ENCODE results near the gene CLDN10.
"Not testable (repeated sequence)": the region's sequence is repeated elsewhere in the genome, so short reads cannot be mapped to it uniquely, and the experiment has no call there.

Gene CLDN10

DNA sequence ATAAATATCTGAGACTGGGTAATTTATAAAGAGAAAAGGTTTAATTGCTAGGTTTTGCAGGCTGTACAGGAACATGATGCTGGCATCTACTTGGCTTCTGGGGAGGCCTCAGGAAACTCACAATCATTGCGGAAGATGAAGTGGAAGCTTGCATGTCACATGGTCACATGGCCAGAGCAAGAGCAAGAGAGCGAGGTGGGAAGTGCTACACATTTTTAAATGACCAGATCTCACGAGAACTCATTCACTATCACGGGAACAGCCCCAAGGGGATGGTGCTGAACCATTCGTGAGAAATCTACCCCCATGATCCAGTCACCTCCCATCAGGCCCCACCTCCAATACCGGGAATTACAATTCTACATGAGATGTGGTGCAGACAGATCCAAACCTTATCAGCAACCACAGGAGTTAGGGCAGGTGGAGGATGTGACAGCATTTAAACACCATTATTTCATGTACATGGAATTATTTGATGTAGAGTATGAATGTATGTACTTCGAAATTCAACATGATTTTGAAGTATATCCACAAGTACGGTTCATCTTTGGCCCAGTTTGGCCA lies 10.5 kb upstream of the CLDN10 start:
- DNase-seq = no peak

DNA sequence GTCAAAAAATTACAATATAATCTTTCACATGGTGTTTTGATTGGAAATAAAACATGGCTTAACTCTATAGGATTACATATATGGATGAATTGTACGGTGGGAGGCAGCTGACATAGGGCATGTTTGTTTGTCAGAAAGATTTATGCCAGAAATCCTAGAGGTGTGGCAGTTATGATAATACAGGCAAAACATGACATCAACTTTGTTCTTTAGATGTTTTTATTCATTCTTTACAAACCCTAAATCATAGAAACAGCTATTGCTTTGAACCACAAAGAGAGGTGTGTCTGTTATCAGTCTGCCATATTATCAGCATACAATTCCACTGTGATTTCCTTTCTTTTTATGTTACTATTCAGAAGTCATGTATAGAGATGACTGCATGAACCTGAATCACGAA lies 8.2 kb upstream of the CLDN10 start:
- DNase-seq = no peak

DNA sequence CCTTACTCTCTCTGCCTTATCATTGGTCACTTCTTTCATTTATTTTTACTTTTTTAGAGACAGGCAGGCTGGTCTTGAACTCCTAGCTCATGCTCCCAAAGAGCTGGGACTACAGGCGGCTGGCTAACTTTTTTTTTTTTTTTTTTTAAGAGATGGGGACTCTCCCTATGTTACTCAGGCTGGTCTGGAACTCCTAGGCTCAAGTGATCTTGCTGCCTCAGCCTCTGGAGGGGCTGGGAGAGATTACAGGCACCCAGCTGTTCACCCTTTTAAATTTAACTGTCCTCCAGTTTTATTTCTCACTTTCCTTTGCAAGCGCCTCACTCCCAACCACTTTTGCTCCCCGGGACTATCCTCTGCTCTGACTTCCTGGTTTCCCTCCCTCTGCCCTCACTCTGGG lies 5.6 kb upstream of the CLDN10 start:
- no peak for DNase-seq

DNA sequence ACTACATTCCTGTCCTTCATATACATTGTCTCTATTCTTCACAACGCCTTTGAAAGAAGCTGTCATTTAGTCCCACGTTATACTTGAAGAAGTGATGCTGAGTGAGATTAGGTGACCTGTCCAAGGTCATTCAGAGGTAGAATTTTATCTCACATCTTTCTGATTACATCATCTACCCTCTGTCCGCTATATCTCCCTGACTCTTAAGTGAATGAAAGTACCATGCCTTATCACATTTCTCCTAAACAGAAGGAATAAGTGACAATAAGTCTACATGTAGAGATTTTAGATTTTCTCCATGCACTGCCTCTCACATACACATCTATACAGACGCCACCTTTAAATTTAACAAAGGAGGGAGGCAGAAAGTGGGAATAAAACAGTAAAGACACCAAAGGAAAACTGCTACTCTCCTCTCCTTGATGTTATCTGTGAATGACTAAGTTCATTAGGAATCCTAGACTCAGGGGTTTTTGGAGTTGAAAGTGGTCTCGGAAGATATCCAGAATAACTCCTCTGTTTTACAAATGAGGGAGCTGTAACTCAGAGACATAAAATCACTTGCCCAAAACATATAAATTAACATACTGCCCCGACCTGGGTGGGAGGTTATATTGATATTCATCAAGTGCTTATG lies 4.9 kb upstream of the CLDN10 start:
- no peak for DNase-seq

DNA sequence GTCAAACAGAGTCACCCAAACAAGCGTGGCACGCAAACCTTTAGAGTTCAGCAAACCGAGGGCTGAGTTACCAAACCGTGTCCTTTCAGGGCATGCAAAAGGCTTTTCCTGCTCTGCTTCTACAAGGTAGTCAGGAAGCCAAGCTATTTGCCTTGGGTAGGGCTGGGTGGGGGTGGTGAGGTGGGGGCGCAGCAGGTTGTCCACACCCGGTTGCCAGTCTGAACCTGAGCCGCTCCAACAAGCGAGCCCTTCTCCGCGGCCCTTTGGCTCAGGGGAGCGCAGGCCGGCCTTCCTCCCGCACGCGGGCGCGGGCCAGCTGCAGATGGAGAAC lies 347 bp upstream of the CLDN10 start:
- DNase-seq = no peak

DNA sequence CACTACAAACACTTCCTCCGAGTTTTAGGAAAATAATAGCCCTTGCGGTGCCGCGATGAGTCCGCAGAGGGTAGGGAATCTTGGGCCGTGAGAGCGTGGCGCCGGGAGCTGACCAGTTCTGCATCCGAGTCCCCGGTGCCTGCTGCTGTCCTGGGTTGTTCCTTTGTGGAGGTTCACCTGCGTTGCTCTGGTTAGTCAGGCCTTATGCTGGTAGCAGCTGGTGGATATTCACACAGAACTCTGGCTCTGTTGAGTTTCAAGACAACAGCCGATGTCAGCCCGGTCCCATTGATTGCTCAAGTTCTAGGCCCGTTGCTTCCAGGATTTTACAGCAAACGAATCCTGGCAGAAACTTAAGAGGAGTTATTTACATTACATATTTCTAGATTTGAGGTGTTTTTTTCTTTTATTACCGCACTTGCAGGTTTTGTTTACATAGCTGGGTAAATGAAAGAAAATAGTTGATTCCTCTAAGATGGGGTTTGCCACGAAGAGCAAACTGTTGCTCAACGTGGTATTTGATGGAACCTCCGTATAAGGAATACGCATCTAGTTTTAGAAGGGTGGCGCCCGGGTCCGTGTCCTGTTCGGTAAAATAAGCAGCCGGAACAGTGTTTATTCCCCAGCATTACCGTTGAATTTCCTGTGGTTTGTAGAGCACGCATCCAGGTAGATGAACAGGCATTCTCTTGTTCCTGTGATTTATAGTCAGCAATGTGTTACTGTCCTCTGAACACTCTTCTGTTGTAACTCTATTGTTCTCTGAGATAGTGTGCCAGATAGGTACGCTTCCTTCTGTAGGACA lies 1.3 kb downstream of the CLDN10 start:
- peak; percentile 34 for DNase-seq

DNA sequence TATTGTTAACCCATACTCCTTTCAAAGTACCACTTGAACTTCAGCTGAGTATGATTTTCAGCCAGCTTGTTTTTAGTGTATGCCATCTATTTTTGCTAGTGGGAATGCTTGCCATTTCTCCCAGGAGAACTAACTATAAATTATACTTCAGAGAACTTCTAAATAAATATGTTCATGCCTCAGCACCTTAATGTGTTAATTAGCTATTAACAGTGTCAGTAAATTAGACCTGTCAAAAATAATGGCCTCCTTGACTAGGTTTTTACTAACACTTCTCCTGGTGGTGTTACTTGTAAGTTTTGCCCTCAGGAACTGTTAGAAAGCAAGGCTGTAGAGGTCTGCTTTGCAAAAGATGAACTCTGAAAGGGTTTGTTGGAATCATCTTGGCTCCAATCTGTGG lies 4.5 kb downstream of the CLDN10 start:
- no peak for DNase-seq

DNA sequence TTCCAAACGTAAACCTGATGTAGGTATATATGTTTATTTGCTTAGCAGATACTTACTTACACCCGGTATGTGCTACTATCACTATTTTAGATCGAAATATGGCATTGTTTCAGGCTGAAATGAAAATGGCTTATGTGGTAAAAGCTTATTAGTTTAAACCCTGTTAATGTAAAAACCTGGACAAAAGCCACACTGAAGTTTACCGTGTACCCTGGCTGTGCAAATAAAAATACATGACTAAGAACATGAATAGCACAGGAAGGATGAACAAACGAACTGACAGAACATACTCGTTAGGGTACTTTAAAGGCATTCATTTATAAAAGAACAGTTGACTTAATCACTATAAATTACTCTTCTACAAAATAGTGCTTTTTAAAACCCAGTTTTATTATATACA lies 6.6 kb downstream of the CLDN10 start:
- no peak for DNase-seq

DNA sequence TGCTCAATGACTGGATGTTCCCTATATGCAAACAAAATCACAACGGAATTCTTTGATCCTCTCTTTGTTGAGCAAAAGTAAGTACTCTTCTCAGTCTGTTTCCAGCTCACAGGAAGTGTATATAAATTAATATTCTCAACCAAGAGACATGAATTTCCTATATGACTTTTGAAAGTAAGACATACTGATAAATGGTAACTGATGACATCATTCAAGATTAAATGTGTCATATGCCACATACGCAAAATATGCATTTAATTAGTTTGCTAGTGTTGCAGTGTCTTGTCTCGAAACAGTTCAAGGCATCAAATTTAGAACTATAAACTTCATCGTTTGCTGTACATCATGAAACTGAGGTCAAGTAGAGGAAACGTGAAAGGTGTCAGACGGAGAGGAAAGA lies 7.9 kb downstream of the CLDN10 start:
- DNase-seq = no peak

DNA sequence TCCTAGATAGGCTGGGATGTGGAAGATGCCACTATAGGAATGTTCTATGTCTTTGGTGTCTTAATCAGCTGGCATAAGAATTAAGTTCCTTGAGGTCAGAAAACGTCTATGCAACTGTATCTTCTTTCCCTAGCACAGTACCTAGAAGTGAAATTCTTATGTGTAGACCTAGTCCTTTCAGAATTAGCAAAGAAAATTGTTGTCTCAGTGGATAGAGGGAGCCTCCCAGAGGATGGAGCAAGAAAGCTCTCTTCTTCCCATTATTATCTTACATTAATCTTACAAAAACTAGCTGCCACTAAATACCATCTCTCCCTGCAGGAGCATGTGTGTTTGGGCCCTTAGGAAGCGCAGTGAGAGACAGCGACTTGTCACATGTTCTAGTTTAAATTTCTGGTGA lies 11.6 kb downstream of the CLDN10 start:
- peak; percentile 3 for DNase-seq

DNA sequence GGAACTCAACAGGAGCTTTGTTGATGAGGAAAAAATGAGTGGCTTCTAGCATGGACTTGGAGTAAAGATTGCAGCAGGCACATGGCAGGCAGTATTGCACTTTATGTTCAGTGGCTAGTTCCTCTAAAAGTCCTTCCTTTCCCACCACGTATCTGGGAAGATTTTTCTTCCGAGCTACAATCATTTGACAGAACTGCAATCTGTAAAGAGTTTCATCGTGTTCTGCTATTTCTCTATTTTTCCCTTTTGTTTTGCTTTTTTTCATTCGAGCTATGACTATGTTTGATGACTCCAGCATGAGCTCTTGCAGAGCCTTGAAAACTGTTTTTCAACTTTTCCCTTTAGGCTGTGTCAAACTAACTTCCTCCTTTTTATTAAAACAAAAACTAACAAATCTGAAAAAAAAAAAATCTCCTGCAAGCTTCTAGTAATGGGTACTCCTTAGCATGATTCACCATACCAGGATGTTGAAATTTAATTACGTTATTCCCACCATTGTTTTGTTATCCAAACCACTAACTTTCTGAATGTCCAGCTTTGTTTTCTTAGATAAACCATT lies 12.3 kb downstream of the CLDN10 start:
- DNase-seq = peak; percentile 54

DNA sequence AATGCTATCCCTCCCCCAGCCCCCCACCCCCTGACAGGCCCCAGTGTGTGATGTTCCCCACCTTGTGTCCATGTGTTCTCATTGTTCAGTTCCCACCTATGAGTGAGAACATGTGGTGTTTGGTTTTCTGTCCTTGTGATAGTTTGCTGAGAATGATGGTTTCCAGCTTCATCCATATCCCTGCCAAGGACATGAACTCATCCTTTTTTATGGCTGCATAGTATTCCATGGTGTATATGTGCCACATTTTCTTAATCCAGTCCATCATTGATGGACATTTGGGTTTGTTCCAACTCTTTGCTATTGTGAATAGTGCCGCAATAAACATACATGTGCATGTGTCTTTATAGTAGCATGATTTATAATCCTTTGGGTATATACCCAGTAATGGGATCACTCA lies 13.2 kb downstream of the CLDN10 start:
- DNase-seq = not testable (repeated sequence)

DNA sequence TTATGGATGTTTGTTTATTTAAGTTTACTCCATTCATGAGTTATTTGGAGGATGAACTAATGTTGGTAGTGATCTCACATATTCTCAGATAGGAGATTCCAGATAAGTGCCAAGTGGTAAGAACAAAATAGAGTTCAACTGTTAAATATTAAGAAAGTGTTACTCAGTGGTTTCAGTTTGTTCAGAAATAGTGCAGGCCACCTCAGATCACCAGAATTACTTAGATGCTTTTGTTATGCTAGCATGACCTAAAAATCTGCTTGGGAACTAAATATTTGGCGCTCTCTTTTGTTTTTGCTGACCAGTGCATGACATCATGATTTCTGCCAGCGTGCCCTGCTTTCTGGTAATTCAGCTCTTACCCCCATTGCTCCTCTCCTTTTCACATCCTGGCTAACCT lies 15.6 kb downstream of the CLDN10 start:
- DNase-seq = no peak

DNA sequence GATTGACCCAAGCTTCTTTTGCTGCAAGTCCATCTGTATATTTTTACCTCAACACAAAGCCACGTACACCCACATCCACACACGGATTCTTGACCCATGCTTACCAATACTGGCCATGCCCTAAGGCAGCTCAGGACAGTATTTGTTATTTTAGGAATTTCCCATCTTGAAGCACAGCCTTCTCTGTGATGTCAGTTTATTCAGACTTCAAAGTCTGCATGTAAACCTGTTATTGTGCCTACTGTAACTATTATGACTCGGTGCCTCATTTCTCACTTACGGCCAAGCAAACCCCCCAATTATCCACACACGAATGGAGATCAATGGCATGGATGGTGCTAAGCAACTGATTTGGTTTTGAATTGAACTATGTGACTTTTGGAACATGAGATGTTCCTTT lies 17.5 kb downstream of the CLDN10 start:
- DNase-seq = no peak

DNA sequence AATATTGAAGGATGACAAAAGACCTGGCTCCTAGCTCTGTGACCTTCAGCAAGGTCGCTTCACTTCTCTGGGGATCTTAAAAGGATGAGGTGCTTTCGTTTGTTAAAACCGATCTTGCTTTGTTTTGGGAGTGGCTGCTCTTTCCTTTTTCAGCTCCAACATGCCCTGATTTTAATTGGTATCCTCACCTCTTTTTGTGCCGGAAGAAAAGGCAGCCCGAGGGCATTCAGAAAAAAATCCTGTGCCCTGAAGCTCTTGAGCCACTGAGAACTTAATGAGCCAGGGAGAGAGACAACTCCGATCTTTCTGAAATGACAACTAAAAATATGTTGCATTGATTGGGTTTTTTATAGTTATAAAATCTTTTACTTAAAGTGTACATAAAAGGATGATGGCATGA lies 19.4 kb downstream of the CLDN10 start:
- no peak for DNase-seq

DNA sequence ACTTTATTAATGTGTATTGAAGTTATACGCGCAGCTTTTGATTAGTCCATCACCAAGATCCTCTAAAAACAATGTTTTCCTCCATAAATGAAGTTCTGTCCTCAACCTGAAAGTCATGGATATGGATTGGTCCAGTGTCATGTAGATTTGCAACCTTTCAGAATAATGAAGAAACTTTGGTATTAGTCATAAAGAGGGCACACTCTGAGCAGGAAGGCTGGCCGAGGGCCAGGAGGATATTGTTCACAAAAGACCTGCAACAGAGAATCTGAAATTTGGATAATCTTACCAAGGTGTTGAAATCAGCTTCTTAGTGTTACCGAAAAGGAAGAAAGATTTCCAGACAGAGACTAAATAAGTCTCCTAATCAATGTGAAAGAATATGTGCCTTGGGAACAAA lies 20.7 kb downstream of the CLDN10 start:
- DNase-seq = no peak

DNA sequence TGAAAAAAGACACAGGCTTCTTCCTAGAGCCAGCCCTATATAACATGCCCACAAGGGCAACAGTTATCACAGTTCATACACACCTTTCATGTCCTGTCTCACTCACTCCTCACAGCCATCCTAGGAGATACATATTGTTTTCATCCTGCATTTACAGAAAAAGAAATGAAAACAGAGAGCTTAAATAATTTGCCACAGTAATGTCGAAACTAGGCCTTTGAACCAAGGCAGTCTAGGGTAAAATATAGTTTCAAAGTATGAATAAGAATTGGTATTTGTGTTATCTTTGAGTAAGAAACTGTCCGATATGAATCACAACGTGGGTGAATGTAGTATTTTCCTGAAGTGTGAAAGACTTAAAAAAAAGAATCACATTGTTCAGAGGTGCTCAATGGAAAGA lies 26.8 kb downstream of the CLDN10 start:
- no peak for DNase-seq

DNA sequence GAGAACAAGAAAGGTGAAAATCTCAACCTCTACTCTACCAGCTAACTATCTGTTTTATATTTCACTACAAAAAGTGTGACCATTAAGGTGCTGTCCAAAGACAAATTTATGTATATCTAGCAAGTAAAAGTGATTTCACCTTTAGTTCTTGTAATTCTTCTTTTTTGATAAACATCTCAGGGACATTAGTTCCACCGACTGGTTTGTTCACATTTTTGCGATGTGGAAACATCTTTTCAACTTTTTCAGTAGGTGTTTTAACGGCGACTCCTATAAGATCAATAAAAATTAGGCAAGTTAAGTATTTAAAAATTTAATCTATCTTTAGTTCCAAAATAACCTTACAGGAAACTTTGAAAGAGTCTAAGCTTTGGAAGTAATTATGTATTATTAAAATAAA lies 33.3 kb downstream of the CLDN10 start:
- DNase-seq = no peak

DNA sequence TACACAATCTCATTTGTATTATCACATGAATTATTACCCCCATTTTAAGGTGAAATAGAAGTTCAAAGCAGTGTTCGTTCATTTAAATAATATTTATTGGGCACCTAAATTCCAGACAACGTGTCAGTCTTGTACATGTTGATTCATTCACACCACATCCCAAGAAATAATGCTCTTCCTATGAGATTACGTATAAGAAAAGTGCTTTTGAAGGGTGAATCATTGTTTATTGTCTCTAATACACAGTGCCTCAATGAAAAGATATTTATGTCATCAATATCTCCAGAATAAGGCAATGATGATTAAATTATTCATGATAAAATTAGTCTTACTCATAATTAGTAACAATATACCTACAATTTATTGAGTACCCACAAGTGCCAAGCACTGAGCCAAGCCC lies 35.6 kb downstream of the CLDN10 start:
- no peak for DNase-seq

DNA sequence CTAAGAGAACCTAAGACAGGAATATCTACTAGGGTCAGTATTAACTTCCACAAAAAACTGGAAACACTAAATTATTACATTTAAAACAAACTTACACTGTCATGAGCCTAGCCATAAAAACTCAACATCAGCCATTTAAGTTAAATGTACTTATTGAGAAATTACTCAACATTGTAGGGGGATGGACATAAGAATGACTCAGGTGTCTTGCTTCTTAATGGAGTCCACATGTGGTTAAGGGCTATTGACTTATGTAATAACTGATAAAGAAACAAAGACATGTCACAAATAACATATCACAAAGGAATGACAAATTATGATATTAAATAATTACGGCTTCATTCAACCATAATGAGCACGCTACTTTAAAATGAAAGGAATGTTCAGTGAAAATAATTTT lies 36.2 kb downstream of the CLDN10 start:
- peak; percentile 38 for DNase-seq

DNA sequence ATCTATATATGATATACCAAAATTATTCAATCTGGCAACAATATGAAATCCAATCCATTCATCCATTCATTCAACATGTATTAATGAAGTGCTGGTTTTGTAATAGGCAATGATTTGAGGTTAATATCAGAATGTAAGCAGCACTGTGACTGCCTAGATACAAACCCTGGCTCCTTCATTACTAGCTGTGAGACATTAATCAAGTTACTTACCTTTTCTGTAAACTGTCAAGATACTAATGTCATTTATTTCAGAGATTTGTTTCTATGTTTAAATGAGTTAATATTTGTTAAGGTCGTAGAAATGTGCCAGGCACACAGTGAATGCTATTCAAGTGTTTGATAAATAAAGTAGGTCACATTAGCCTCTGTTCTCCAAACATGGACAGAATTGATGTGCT lies 40.9 kb downstream of the CLDN10 start:
- no peak for DNase-seq

DNA sequence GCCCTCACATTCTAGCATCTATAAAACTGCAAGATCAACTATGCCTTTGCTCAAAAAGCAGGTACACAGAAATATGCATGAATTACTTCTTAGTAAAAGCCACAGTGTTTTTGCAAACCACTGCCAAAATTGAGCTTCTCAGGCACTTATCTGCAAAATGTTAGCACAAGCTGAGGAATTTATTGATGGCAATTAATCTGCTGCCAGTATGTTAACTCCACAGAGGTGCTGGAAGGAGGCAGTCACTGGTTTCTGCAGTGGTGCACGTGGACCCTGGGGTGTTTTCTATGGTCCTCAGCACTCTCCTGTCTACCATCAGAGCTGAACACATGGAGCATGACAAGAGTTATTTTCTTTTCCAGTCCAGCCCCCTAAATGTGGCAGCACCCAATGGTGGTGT lies 44.2 kb downstream of the CLDN10 start:
- no peak for DNase-seq

DNA sequence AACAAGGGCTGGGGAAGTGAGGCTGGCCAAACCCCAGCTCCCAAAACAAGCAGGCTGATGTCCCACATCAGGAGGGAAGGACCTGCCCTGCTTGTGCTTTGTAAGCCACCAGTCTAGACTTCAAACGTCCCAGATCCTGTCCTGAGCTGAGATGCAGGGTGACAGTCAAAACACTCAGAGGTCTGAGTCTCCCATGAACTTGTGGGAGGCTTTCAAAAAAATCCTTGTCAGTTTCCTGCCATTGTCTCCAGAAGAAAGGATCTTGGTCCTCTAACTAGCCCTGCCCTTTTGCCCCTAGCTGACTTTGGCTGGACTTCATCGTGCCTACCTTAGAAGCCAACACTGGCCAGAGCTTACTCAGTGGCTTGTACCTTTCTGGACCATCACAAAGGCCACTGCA lies 48.7 kb downstream of the CLDN10 start:
- DNase-seq = no peak

DNA sequence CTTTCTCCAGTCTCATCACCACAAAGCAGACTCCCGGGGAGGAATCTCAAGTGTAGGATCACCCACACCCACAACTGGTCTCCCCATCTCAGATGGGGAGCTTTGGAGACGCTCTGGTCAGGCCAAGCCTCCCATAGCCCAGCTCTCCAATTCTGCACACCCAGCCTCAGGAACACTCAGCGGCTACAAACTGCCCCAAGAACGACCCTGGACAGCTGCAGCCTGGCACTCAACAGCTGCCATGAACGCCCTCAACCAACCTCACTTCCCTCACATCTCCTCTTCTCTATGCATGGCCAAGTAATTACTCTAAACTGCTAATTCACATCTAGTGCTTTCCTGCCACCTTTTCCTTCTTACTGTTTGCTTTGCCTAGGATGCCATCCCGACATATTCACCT lies 49.4 kb downstream of the CLDN10 start:
- DNase-seq = no peak

Data from hematopoietic multipotent progenitor cell treated with erythropoietin and hydrocortisone succinate and interleukin-3 and kit ligand, for 4 days (in vitro differentiated cells).